Mucosa of descending colon (tissue), 3 donors: ENCODE results near the gene CDC42EP3. TPM values are rescaled to one million over a fixed set of nuclear protein-coding genes. Genes with fewer than 3 reads are reported as not detected.
A peak's percentile ranks its signal among the peaks of the same experiment; 100 is the strongest.

ENCODE experiments used
- ATAC-seq: fragments of 200-7000 bp; cut with Tn5 transposase; one replicate; pipeline ENCODE4 v1.9.1; 2020; ENCODE audit warnings: mild to moderate bottlenecking, moderate library complexity
- DNase-seq, 3 donors: peaks; one replicate each; pipeline ENCODE4 v3.0.0-alpha.2; 2020
- H3K36me3 ChIP-seq: fragments of 200-600 bp; one replicate; pipeline ENCODE4 v1.8.0; 2021; ENCODE audit warnings: low read depth, mild to moderate bottlenecking
- H3K4me1 ChIP-seq: fragments of 200-600 bp; one replicate; pipeline ENCODE4 v1.8.0; 2021; ENCODE audit warnings: low read depth, mild to moderate bottlenecking
- H3K4me3 ChIP-seq: fragments of 200-600 bp; one replicate; pipeline ENCODE4 v1.8.0; 2021; ENCODE audit warnings: mild to moderate bottlenecking
- H3K9me3 ChIP-seq: fragments of 200-600 bp; one replicate; pipeline ENCODE4 v1.8.0; 2021; ENCODE audit warnings: mild to moderate bottlenecking
- CTCF ChIP-seq: fragments of 200-600 bp; IDR thresholded peaks from one replicate; pipeline ENCODE4 v1.8.0; 2022; ENCODE audit warnings: antibody characterized with exemption, mild to moderate bottlenecking
- intact Hi-C, 2 donors: fragments of 100-400 bp; cut with DNase I in 1 of 2; cut with micrococcal nuclease in 1 of 2; formaldehyde crosslinking; loops; one replicate each; pipeline versions ENCODE4 v1.11.0 to v1.11.1; 2022; cut with DNase I, micrococcal nuclease
- total RNA-seq, 3 donors: library from RNA; stranded (reverse); fragmentation: NEBNext Ultra II Directional in 2 of 3; extraction: Animal tissue kit (Norgen Biotek cat#: 25700) in 2 of 3; gene quantifications; one replicate each; pipeline versions ENCODE4 v1.2.1 to v1.2.4, GENCODE V29; 2021 to 2023
- donor health status: DM: no; HTN: no; CAD: no; lungs with moderate emphysema.
- donor health status: DM: no; HTN: no; CAD: no.
- donor health status: DM: no; HTN: yes; CAD: no.

Gene CDC42EP3
- total RNA-seq, 3 donors from 2014 or later, result 27.9 to 67.0 (median 30.1) TPM

GRCh38 chr2:37645836-37646235, 25.6 kb downstream of the CDC42EP3 start:
- ATAC-seq (no peak), DNase-seq (no peak)
- Histone ChIP-seq H3K4me1 (no peaks in the 10 kb centered on the region), H3K9me3 (no peaks in the 10 kb centered on the region), H3K36me3 (no peaks in the 10 kb centered on the region), H3K4me3 (no peak overlapping the region)
- no peak for TF ChIP-seq CTCF
- intact Hi-C loops, result no loop called here

GRCh38 chr2:37645362-37645761, 26.1 kb downstream of the CDC42EP3 start:
- DNase-seq (no peak), ATAC-seq (peak; percentile 22)
- Histone ChIP-seq H3K36me3 (no peaks in the 10 kb centered on the region), H3K4me3 (no peak overlapping the region), H3K9me3 (no peaks in the 10 kb centered on the region), H3K4me1 (no peaks in the 10 kb centered on the region)
- TF ChIP-seq CTCF, result no peak
- intact Hi-C loops, result no loop called here

- Histone ChIP-seq H3K9me3 (no peaks in the 10 kb centered on the region), H3K4me3 (no peak overlapping the region), H3K4me1 (no peaks in the 10 kb centered on the region), H3K36me3 (no peaks in the 10 kb centered on the region)
- ATAC-seq (no peak), DNase-seq (no peak)
- intact Hi-C loops, result no loop called here
- TF ChIP-seq CTCF, result no peak
Measured at GRCh38 chr2:37644191-37644590, 27.3 kb downstream of the CDC42EP3 start.

- Histone ChIP-seq H3K36me3 (no peaks in the 10 kb centered on the region), H3K4me3 (no peak overlapping the region), H3K4me1 (no peaks in the 10 kb centered on the region), H3K9me3 (no peaks in the 10 kb centered on the region)
- TF ChIP-seq CTCF, result no peak
- ATAC-seq (no peak), DNase-seq (no peak)
- intact Hi-C loops, result no loop called here
Measured at GRCh38 chr2:37643730-37644078, 27.7 kb downstream of the CDC42EP3 start.

GRCh38 chr2:37642907-37643729, 28.3 kb downstream of the CDC42EP3 start:
- no peak for ATAC-seq
- TF ChIP-seq CTCF, result no peak
- Histone ChIP-seq H3K4me3 (no peak overlapping the region), H3K9me3 (no peaks in the 10 kb centered on the region), H3K36me3 (no peaks in the 10 kb centered on the region), H3K4me1 (no peaks in the 10 kb centered on the region)
- intact Hi-C loops, result no loop called here
- no peak for DNase-seq
